NCI-H345 treated with DMSO at 0.1 percent for 48 hours (cell line): ENCODE measurements around the gene CFAP100.

Source experiments
- DNase-seq: peaks from one replicate; lab custom pipeline; 2025; ENCODE audit not compliant: unreplicated experiment; lab: John Stamatoyannopoulos, UW

Gene CFAP100

DNA sequence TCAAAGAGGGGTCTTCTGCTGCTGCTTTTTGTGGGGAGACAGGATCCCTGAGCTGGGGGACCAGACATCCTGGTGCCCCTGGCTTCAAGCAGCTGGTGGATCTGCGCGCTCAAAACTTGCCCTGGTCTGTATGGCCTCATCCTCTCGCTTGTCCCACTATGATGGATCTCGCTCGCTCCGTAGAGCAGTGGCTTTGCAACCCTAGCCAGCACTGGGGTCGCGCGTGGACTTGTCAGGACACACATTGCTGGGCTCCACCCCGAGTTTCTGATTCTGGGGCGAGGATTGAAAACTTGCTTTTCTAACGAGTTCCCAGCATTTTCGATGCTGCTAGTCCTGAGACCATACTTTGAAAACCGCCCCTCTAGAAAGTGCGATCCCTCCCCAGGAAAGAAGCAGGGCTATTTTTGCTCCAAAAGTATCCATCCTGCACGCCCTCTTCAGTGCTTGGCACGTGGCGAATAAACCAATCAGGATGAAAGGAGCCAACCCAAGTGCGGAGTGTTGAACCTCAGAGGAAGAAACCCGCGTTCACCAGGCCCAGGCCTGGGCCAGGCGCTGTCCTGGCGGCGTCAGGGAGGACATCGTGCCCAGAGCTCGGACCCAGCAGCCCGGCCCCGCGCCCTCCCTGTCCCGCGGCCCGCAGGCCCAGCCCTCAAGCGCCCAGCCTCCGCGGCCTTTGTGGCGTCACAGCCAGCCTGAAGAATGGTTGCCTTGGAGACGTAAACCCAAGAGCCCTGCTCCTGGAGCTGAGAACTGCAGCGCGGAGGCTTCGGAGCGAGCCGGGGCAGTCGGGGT, at the start of gene CFAP100:
CFAP100 (plus strand) TSS at position 731 of the 798 bp plus-strand sequence. CDS start 1,092 bp downstream, outside the sequence.
- DNase-seq, result no peak

- no peak for DNase-seq
Observed at GRCh38 chr3:126345231-126345630, 49.5 kb upstream of the CFAP100 start.

- DNase-seq, result no peak
Observed at GRCh38 chr3:126345641-126346460, 48.9 kb upstream of the CFAP100 start.

GRCh38 chr3:126346466-126346865, 48.2 kb upstream of the CFAP100 start:
- no peak for DNase-seq

DNA sequence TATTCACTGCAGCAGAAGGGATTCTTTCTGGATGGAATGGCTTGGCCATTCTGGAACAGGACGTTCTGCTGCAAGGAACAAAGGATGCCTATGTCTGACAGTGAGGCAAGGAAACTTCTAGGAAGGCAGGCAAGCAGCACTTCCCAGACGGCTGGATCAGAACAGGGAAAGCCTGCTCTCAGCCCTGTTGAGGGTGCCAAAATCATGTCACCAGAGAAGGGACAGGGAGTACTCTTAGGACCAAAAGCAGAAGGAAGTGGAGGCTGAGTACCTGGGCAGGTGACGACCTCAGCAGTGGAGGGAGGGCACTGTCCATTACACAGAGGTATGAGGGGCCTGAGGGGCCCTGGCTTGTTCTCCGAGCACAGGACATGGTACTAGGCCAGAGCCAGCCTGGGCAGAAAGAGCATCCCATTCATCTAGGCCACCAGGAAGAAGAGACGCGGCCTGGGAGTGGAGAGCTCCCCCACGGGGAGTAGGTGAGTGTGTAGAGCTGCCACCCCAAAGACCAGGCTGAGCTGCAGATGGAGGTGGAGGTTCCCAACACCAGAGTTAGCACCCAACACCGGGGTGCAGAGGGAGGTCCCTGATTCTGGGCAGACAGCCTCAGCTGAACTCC, 47.1 kb upstream of the CFAP100 start:
- DNase-seq, result no peak

DNA sequence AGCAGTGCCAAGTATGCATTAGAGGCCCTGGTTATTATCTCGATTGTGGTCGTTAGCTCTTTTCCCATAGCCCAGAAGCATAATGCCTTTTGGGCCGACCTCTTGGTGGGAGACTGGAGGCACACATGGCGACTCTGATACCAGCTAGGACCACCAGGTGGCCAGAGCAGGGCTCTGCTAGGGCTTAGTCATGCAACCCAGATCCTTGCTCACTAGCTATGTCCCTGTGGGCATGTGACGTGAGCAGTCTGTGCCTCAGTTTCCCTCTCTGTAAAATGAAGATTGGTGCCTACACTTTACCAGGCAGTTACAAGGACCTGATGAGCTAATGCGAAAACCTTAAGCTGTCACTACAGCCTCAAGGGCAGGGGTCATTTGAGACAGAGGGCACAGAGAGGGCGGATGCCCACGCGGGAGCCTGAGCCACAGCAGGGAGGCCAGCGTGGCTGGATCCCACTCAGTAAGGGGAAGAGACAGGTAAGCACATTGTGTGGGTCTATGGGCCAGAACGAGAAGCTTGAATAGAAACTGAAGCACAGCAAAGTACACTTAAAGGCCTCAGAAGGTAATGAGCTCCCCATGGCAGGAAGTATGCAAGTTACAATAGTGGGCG, 46.3 kb upstream of the CFAP100 start:
- DNase-seq, result no peak

DNA sequence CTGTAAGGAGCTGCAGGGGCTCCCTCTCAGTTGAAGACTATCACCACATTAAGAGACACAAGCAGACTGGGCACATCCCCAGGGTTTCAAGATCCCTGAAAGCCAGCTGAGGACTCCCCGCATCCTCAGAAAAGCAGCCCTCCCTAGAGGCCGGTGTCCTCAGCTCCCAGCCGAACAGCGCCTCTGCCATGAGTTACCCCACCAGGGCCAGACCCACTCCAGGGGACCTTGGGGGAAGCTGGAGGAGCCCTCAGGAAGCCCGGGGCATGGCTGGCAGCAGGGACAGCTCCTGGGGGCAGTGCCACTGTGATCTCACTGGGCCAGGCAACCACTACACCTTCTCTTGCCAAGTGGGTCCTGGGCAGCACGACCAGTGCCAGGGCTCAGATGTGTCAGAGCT, 45.6 kb upstream of the CFAP100 start:
- DNase-seq, result no peak

DNA sequence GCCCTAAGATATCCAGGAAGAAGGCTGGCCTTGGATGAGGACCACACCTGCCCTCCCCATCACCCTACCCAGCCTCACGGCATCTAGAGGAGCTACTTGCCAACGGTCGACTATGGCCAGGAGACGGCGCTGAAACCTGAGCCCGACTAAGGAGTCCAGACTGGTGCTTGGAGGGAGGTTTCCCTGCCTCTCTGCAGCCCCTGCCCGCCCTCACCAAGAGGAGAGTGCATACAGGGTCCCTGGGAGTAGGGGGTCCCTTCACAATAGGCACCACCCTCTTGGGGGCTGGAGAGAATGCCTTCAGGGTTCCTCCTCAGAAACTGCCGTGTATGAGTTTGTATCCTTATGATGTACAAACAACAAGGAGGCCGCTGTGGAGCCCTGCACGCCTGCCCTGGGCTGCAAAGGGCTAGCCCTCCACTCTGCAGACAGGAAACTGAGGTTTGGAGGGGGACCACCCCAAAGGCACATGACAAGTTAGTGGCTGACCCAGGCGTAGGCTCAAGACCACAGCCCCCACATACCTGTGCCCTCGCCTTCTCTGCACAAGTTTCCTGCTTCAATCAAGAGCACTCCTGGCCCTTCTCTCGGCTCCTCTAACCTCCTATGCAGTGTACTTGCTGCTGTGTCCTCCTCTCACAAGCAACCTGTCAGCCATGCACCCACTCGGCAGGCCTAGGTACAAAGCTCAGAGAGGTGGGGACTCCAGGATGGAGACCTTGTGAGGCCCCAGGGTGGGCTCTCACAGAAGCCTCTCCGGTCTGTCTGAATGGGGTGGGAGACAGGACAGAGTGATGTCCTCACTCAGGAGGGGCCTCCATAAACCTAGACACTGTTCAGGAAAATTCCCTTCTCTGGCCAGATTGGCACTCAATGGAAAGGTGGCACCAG, 44.9 kb upstream of the CFAP100 start:
- DNase-seq, result no peak

DNA sequence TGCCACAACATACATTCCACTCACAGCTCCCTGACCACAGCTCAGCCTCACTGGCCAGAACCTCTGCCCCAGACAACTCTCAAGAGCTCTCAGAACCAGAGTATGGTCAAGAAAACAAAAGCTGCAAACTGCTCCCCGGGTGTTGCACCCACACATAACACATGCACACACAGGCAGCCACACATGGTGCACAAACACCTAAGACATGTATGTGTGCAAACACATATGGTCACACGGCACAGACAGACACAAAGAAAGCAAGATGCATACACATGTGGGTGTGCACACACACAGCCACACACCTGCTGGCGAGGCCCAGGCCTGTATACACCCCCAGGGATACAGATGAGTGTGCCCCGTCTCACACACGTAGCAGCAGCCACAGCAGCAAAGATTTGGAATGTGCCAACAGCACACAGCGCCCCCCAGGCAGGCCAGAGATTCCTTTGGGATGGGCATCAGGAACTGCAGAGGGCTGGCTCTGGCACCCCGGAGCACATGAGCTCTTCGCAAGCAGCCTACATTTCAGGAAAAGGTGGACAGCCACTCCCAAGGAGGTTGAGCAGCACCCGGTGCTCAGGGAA, 44.1 kb upstream of the CFAP100 start:
- DNase-seq, result no peak

- DNase-seq, result no peak
Observed at GRCh38 chr3:126351086-126351770, 43.5 kb upstream of the CFAP100 start.

GRCh38 chr3:126351771-126352475, 42.8 kb upstream of the CFAP100 start:
- DNase-seq, result no peak

DNA sequence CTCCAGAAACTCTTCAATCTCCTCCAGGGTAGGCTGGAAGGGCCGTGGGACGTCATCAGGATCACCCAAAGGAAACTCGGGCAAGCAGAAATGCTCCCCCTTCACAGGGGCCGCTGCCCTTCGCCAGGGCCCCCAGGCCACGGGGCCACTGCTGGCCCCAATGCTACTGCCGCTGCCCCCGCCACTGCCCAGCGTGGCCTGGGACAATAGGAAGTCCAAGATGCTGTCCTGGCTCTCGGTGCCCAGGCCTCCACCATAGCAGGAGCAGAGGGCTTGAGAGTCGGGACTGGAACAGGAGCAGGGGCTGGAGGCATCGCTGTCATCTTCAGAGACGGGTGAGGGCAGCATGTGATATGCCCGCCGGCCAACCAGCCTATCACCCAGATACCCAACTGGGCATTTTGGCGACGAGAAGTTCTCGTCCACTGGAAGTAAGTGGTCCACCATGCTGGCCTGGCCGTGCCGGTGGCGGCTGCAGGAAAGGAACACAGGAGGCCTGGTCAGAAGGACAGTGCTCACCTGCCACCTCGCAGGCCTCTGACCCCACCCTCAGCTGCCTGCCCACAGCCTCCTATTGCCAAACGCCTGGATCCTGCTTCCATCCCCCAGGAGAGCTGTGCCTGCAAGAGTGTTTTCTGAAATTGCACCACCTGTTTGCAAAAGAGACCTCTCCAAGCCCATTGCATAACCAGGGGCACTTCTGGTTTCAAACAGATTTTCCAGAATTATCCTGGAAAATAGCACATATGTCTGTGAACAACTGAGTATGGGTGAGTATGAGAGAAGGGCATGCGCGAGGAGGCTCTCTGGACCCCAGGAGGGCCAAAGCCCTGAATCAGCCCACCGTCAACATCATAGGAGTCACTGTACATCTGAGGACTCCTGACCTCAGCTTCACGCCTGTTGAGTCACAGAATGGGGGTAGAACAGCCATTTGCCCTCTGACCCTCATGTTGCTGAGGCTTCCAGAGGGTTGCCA, 41.9 kb upstream of the CFAP100 start:
- DNase-seq, result no peak

DNA sequence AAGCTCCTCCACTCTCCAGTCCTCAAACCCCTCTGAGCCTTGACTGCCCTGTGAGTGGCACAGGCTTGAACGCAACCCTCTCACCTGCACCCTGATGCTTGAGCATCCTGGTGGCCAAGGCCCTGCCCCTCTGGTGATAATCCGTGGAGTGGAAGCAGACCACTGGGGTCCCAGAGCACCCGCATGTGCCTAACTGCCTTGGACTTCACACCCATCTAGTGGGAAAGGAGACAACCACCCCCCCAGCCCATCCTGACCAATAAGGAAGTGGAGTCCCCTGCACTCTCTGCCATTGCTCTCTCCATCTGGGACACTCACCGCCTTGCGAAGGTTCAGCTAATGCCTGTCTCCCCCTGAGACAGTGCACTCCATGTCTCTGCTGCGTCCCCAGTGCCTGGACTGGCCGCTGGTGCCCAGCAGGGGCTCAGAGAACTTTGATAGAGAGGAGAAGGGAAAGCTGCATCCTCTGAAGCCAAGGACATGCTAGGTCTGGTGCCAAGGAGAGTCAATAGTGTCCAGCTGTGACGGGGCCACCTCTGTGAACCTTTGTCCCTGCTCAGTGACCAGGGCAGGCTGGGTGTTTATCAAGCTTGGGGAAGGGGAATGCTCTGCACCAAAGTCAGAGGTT, 40.9 kb upstream of the CFAP100 start:
- DNase-seq, result no peak

DNA sequence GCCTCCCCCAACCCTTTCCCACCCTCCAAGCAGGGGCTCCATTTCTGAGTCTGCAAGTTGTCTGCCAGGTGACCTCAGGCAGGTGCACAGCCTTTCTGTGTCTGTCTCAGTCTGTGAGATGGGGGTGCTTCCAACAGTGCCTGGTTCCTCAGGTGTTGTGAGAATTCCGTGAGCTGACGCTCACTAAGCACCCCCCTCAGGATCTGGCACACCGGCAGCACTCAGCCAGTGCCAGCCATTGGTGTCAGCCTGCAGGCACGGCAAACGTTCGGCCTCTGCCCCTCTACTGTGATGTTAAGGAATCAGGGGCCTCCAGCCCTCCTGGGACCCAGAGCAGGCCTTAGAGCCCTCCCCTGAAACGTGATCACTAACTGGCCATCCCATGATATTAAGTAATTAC, 39.9 kb upstream of the CFAP100 start:
- no peak for DNase-seq

GRCh38 chr3:126355251-126355650, 39.5 kb upstream of the CFAP100 start:
- no peak for DNase-seq

GRCh38 chr3:126355777-126356372, 38.8 kb upstream of the CFAP100 start:
- no peak for DNase-seq
